Prostate gland (tissue), 2 donors: ENCODE results near the gene CSNK1G1.

Experiments
- POLR2A ChIP-seq: fragments of 450-650 bp; IDR thresholded peaks from one replicate; pipeline ENCODE4 v1.6.1; 2016; ENCODE audit warnings: antibody characterized with exemption, mild to moderate bottlenecking
- POLR2AphosphoS5 ChIP-seq: sonication (generic); formaldehyde crosslinking; IDR thresholded peaks from one replicate; pipeline ENCODE4 v1.6.1; 2017; ENCODE audit warnings: antibody characterized with exemption
- TF ChIP-seq, protein P1 (sequence below), 4 experiments: fragments of 200-600 bp in 2 of 4; fragments of 450-650 bp in 2 of 4; sonication (generic) in 2 of 4; IDR thresholded peaks; 1 replicate in 3 of 4; 2 replicates in 1 of 4; pipeline ENCODE4 v1.5.1; 2016 to 2019; ENCODE audit warnings: antibody characterized with exemption in 4 of 4, mild to moderate bottlenecking in 2 of 4, moderate library complexity in 2 of 4

DNA sequence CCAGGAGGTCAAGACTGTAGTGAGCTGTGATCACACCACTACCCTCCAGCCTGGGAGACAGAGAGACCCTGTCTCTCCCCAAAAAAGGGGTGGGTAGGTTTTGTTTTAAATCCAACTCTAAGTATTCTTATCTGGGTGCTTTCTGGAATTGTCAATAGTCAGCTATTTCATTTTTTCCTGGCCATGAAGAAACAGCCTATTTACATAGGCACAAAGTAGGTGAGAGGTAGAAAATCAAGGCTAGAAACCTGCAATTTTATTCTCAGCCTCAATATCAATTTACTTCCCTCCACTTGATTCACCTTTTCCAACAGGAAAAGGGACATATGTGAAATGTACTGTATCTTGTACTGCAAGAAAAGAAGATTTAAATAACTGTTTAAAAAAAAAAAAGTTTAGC, 45.9 kb downstream of the CSNK1G1 start:
- TF ChIP-seq, protein P1, sequence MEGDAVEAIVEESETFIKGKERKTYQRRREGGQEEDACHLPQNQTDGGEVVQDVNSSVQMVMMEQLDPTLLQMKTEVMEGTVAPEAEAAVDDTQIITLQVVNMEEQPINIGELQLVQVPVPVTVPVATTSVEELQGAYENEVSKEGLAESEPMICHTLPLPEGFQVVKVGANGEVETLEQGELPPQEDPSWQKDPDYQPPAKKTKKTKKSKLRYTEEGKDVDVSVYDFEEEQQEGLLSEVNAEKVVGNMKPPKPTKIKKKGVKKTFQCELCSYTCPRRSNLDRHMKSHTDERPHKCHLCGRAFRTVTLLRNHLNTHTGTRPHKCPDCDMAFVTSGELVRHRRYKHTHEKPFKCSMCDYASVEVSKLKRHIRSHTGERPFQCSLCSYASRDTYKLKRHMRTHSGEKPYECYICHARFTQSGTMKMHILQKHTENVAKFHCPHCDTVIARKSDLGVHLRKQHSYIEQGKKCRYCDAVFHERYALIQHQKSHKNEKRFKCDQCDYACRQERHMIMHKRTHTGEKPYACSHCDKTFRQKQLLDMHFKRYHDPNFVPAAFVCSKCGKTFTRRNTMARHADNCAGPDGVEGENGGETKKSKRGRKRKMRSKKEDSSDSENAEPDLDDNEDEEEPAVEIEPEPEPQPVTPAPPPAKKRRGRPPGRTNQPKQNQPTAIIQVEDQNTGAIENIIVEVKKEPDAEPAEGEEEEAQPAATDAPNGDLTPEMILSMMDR (IDR thresholded peaks at IDR 0.05): no peak
- TF ChIP-seq POLR2A (no peak), POLR2AphosphoS5 (no peak)
